NCI-H1417 treated with DMSO at 0.1 percent for 48 hours (cell line): Measurements from ENCODE around the gene SH3GLB2.
"Not testable (repeated sequence)": the region's sequence is repeated elsewhere in the genome, so short reads cannot be mapped to it uniquely, and the experiment has no call there.

Source experiments
- DNase-seq: peaks from one replicate; lab custom pipeline; 2025; lab: John Stamatoyannopoulos, UW

Gene SH3GLB2

GRCh38 chr9:128998462-128998861 is 29.7 kb downstream of the SH3GLB2 start:
- no peak for DNase-seq

GRCh38 chr9:128995791-128996190 is 32.3 kb downstream of the SH3GLB2 start:
- no peak for DNase-seq

- DNase-seq: no peak
Observed at GRCh38 chr9:128992995-128993394, 35.1 kb downstream of the SH3GLB2 start.

GRCh38 chr9:128987805-128988204 is 40.3 kb downstream of the SH3GLB2 start:
- DNase-seq: no peak

DNA sequence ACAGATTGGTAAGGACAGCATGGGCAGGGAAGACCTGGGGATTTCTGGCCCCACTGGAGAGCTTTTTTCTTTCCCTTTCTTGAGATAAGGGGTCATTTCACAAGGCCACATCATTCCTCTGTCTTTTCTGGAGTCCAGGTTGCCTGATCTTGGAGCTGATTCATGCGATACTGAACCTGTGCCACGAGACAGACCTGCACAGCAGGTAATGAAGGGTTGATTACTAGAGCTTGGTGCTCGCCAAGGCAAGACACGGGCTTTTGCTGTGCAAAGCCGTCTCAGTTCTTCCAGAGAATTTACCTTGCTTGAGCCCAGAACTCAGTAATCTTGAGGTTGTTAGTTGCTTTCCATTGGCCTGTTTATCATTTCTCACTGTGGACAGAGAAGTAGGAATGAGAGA is 41.5 kb downstream of the SH3GLB2 start:
- no peak for DNase-seq

GRCh38 chr9:128983536-128983935 is 44.6 kb downstream of the SH3GLB2 start:
- DNase-seq: no peak

DNA sequence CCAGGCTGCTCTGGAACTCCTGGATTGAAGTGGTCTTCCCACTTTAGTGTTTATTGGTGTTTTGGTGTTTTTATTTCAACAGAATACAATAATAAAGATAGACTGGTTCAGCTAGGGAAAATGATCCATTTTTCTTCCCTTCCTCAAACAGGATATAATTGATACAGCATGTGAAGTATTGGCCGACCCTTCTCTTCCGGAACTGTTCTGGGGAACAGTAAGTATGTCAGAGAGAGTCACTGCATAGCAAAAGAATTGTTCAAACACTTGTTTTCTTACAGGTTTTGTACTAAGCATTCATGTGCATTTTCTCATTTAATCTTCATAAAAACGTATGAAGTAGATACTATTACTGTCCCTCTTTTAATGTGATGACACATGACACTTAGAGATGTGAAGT is 49.0 kb downstream of the SH3GLB2 start:
- DNase-seq: no peak

GRCh38 chr9:128972956-128973355 is 55.2 kb downstream of the SH3GLB2 start:
- DNase-seq: no peak

DNA sequence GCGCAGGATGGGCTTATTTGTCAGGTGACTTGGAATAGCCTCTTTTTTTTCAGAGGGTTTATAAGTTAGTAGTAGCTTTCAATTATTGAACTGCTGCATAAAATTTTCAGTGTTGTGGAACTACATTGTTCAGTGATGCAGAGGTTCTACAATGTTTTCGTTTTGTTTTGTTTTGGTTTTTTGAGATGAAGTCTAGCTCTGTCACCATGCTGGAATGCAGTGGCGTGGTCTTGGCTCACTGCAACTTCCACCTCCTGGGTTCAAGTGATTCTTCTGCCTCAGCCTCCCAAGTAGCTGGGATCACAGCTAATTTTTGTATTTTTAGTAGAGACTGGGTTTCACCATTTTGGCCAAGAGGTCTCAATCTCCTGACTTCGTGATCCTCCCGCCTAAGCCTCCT is 58.6 kb downstream of the SH3GLB2 start:
- no peak for DNase-seq

DNA sequence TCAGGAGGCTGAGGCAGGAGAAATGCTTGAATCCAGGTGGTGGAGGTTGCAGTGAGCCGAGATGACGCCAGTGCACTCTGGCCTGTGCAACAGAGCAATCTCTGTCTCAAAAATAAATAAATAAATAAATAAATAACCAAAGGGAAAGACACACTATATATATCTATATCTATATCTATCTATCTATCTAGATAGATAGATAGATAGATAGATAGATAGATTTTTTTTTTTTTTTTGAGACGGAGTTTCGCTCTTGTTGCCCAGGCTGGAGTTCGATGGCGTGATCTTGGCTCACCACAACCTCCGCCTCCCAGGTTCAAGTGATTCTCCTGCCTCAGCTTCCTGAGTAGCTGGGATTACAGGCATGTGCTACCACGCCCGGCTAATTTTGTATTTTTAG is 66.7 kb downstream of the SH3GLB2 start:
- DNase-seq: not testable (repeated sequence)
